Measurements from ENCODE around the gene FTHL17. TPM values are rescaled to one million over a fixed set of nuclear protein-coding genes. Genes with fewer than 3 reads are reported as not detected.

The FTHL17 gene
- total RNA-seq, 1 donor from 2014 or later, result not detected

- Mint-ChIP-seq H3K4me3 (no peak overlapping the region), H3K9me3 (peaks cover 2% of the 10 kb centered on the region), H3K4me1 (peaks cover 3% of the 10 kb centered on the region), H3K27me3 (no peaks in the 10 kb centered on the region), H3K27ac (no peak overlapping the region), H3K36me3 (ENCODE audit: low read depth) (no peaks in the 10 kb centered on the region)
- TF ChIP-seq CTCF (IDR thresholded peaks at IDR 0.05), result no peak
- ChIA-PET POLR2A (no interaction called here), CTCF (no interaction called here)
- intact Hi-C loops (cut with micrococcal nuclease), result no loop called here
- ATAC-seq (ENCODE audit: low read depth) (no peak), DNase-seq (no peak)
Observed at GRCh38 chrX:31092970-31093638, 21.3 kb upstream of the FTHL17 start.

- H3K27me3 Mint-ChIP-seq, result no peaks in the 10 kb centered on the region
- H3K4me1 Mint-ChIP-seq, result peaks cover 3% of the 10 kb centered on the region
- ChIA-PET CTCF (no interaction called here), POLR2A (no interaction called here)
- no peak overlapping the region for H3K4me3 Mint-ChIP-seq
- DNase-seq (no peak), ATAC-seq (ENCODE audit: low read depth) (no peak)
- peaks cover 2% of the 10 kb centered on the region for H3K9me3 Mint-ChIP-seq
- no peak overlapping the region for H3K27ac Mint-ChIP-seq
- intact Hi-C loops (cut with micrococcal nuclease), result no loop called here
- H3K36me3 Mint-ChIP-seq (ENCODE audit: low read depth), result no peaks in the 10 kb centered on the region
- no peak for TF ChIP-seq CTCF (IDR thresholded peaks at IDR 0.05)
Observed at GRCh38 chrX:31092476-31092875, 20.6 kb upstream of the FTHL17 start.

DNA sequence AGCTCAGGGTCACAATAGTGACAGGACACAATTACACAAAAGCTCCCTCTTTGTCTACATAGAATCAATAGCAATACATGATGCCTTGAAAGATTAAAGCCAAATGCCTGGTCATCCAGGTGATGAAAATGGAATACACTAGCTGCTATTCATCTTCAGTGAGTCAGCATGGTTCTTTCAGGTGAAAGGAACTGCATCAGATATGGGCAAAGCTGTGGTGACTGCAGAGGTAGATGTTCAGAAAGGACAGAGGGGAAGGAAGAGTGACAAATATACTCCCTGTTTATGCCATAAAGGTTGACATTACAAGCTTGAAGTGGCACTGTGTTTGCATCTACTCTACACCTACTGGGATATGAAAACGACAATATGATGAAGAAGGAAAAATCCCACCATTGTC lies 20.0 kb upstream of the FTHL17 start:
- TF ChIP-seq CTCF (IDR thresholded peaks at IDR 0.05), result no peak

DNA sequence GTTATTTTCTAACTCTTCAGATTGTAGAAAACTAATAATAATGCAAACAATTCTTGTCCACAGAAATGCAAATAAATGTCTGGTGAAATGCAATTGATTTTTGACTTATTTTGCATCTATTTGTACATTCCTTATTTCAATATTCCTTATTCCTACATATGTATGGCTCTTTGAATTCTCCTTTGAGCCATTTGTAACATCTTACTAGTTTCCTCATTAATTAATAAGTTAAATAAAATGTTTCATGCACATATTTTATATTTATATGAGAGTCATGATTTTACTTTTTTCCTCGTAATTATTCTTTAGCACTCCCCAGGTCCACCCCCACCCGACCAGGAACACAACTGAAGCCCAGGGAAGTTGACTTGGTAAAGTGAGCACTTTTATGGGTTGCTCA lies 2.7 kb upstream of the FTHL17 start:
- Mint-ChIP-seq H3K36me3 (ENCODE audit: low read depth) (no peaks in the 10 kb centered on the region), H3K27ac (no peak overlapping the region), H3K4me3 (no peak overlapping the region), H3K9me3 (peaks cover 5% of the 10 kb centered on the region), H3K4me1 (peaks cover 1% of the 10 kb centered on the region), H3K27me3 (no peaks in the 10 kb centered on the region)
- POLR2A ChIA-PET, result no interaction called here
- no peak for TF ChIP-seq CTCF (IDR thresholded peaks at IDR 0.05)
- intact Hi-C loops (cut with micrococcal nuclease), result no loop called here
- no peak for ATAC-seq (ENCODE audit: low read depth)
- no peak for DNase-seq
- CTCF ChIA-PET, result no interaction called here

More for the DNA sequence above, 20.0 kb upstream of the FTHL17 start:
- Mint-ChIP-seq H3K36me3 (ENCODE audit: low read depth) (no peaks in the 10 kb centered on the region), H3K4me1 (peaks cover 3% of the 10 kb centered on the region), H3K27ac (no peak overlapping the region), H3K4me3 (no peak overlapping the region), H3K27me3 (no peaks in the 10 kb centered on the region), H3K9me3 (peaks cover 2% of the 10 kb centered on the region)
- CTCF ChIA-PET, result no interaction called here
- POLR2A ChIA-PET, result no interaction called here
- ATAC-seq (ENCODE audit: low read depth) (no peak), DNase-seq (no peak)
- intact Hi-C loops (cut with micrococcal nuclease), result no loop called here

DNA sequence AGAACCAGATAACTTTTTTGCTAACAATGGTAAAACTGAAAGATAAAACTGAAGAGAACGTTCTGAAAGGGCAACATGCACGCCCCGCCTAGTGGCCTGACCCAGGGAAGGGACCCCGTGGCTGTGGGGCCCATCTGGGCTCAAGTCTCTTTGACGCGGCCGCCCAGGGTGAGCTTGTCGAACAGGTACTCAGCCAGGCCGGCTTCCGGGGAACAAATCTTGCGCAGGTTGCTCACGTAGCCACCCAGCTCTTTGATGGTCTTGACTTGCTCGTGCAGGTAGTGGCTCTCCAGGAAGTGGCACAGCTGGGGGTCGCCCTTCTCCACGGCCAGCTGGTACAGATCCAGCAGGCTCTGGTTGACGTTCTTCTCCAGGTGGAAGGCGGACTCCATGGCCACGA lies 579 bp downstream of the FTHL17 start:
- TF ChIP-seq CTCF (IDR thresholded peaks at IDR 0.05), result no peak
- Mint-ChIP-seq H3K36me3 (ENCODE audit: low read depth) (no peaks in the 10 kb centered on the region), H3K27ac (no peak overlapping the region), H3K9me3 (peaks cover 5% of the 10 kb centered on the region), H3K4me1 (peaks cover 1% of the 10 kb centered on the region), H3K4me3 (no peak overlapping the region), H3K27me3 (no peaks in the 10 kb centered on the region)
- intact Hi-C loops (cut with micrococcal nuclease), result no loop called here
- no peak for ATAC-seq (ENCODE audit: low read depth)
- POLR2A ChIA-PET, result no interaction called here
- CTCF ChIA-PET, result no interaction called here
- no peak for DNase-seq
